Stimulated activated CD8-positive, alpha-beta memory T cell treated with anti-CD3 and anti-CD28 coated beads, Interleukin-7, amount 100 ng/mL, for 1 hour (primary cell): ENCODE measurements around the gene ZNF70.

ENCODE experiments used
- DNase-seq, 2 donors: peaks; one replicate each; pipeline ENCODE4 v3.0.0-alpha.2; 2020; ENCODE audit warnings: low read depth in 2 of 2

ZNF70 gene

DNA sequence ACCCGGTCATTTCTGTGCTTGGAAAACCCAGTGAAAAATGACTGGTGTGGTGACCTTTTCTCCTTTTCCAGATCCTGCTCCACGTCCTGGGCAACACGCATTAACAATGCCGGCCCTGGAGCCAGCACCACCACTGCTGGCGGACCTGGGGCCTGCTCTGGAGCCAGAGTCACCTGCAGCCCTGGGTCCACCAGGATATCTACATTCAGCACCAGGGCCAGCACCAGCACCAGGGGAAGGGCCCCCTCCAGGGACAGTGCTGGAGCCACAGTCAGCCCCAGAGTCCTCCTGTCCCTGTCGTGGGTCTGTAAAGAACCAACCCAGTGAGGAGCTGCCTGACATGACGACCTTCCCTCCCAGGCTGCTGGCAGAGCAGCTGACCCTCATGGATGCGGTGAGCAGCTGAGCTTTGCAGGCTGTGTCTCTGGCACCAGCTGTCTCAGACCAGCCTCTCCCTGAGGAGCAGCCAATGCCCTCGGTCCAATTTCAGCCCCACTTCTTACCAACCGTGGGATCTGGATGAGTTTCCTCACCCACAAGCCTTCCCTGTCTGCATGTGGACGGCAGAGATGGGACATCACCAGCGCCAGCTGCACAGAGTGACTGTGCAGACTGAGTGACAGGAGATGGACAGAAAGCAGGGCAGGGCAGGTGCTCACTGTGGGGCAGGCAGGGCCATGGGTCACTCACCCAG, 58.2 kb downstream of the ZNF70 start:
- no peak for DNase-seq

DNA sequence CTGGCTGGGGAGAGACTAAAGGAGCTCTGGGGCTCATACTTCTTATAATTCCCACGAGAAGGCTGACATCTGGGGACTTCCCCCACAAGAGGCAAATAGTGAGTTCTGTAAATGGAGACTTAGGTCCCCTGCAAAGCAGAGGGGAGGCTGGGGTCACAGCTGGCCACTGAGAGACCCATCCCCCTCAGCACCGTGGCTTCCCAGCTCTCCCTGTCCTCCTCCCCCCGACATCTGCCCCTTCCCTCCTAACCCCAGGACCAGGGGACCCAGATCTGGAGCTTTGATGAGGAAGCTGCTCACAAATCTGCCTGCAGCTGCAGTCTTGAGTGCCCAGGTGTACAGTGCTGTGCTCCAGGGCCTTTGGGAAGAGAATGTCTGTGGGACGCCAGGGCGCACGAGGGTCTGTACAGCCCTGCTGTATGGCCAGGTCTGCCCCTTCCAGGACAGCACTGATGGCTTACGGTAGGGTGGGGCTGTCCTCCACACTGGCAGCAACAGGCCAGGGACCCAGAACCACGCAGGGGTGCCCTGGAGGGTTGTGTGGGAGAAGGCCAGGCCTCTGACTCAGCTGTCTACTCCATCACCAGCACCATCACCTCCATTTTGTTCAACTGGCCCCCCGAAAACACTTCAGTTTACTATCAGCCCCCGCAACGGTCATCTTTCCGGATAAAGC, 59.0 kb downstream of the ZNF70 start:
- no peak for DNase-seq

DNA sequence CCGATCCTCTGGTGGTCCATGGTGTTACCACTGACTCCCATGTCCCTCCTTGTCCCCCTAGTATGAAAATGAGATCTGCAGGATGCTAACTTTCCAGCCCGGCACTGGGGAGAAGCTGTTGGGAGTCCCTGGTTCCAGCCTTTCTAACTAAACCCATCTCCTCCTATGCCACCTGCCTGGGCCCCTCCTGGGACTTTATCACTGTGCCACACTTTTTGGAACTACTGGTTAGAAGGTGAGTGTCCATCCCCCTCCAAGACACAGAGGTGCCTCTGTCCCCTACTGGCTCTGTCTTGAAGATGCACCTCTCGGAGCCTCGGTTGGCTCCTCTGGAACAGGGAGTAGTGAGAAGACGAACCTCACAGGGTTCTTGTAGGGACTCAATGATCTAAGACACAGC, 60.2 kb downstream of the ZNF70 start, which contains the start of gene RGL4:
TSS of gene RGL4 (plus strand) at position 301 of the 400 bp plus-strand sequence. CDS start 1,018 bp downstream, outside the sequence.
- DNase-seq: no peak

DNA sequence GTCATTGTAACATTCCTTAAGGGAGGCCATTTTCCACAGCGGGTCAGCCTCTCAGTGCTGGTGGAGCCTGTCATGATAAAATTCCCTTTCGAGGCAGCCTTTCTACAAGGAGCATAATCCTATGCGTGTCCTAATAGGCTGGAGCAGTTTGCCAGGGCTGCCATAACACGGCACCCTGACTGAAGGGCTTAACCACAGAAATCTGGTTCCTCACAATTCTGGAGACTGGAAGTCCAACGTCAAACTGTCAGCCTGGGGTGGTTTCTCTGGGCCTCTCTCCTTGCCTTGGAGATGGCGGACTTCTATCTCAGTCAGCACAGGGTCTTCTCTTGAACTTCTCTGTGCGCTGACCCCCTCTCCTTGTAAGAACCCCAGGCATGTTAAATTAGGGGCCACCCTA, 61.5 kb downstream of the ZNF70 start:
- DNase-seq: no peak
